GM10248 (cell line): ENCODE measurements around the gene APPL2.
"Not testable (repeated sequence)": the region's sequence is repeated elsewhere in the genome, so short reads cannot be mapped to it uniquely, and the experiment has no call there.

Experiments used
- CTCF ChIA-PET: fragments of 300-600 bp; sonication (Branson Sonifier 250); formaldehyde crosslinking; extraction: SDS; loops from one replicate; lab custom pipeline; 2021; ENCODE audit warnings: antibody characterized with exemption; lab: Yijun Ruan, JAX
- POLR2A ChIA-PET: fragments of 350-650 bp; sonication (Branson Sonifier 250); formaldehyde crosslinking; extraction: SDS; loops from one replicate; lab custom pipeline; 2020; ENCODE audit warnings: antibody characterized with exemption; lab: Yijun Ruan, JAX
- DNase-seq: peaks from one replicate; pipeline ENCODE4 v3.0.0; 2012; ENCODE audit errors: extremely low spot score
- TF ChIP-seq, protein P1 (sequence below): IDR thresholded peaks from 2 replicates; pipeline ENCODE4 v1.5.1; 2012; ENCODE audit warnings: mild to moderate bottlenecking, low read depth; ENCODE audit errors: extremely low read depth, missing control alignments, control extremely low read depth

Gene APPL2

DNA sequence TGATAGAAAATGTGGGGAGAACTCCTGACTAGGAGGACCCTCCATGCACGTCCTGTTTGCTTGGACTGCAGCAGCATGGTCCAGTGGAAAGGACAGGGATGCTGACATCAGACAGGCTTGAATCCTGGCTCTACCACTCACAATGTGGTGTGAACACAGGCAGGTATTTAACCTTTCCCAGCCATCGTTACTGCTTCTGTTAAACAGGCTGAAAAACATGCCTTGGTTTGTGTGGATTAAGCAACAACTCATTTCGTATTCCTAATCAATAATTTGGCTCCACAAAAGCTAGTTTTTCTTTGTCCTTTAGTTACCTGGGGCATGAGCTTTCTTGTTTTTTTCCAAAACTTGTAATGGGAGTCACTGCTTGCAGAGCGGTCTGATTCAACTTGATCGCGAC lies 41.0 kb downstream of the APPL2 start:
- no peak for DNase-seq
- POLR2A ChIA-PET, result no interaction called here
- TF ChIP-seq, protein P1, sequence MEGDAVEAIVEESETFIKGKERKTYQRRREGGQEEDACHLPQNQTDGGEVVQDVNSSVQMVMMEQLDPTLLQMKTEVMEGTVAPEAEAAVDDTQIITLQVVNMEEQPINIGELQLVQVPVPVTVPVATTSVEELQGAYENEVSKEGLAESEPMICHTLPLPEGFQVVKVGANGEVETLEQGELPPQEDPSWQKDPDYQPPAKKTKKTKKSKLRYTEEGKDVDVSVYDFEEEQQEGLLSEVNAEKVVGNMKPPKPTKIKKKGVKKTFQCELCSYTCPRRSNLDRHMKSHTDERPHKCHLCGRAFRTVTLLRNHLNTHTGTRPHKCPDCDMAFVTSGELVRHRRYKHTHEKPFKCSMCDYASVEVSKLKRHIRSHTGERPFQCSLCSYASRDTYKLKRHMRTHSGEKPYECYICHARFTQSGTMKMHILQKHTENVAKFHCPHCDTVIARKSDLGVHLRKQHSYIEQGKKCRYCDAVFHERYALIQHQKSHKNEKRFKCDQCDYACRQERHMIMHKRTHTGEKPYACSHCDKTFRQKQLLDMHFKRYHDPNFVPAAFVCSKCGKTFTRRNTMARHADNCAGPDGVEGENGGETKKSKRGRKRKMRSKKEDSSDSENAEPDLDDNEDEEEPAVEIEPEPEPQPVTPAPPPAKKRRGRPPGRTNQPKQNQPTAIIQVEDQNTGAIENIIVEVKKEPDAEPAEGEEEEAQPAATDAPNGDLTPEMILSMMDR, result no peak
- CTCF ChIA-PET, result no interaction called here

DNA sequence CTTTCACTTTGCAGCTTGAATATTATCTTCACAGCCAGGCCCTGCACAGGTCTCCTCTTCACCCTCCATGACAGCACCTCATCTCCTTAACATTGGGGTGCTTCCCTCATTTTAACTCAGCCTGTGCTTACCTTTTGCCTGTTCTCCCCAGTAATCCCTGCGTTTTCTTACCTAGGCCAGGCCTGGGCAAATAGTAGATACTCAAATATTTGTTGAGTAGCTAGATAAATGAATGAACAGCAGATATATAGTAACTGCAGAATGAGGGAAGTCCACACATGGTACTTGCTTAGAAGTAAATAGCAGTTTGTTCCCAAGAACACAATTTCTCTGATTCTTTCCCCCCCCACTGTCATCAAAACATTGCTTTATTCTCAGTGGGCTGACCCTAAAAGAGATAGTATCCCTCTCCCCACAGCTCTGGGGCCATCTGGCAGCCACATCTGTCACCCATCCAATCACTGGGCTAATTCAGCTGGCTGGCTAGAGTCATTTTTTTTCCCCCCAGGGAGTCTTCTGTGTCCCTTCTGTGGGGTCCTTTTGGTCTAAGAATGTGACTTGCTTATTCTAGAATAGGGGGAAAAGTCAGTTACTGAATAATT lies 43.2 kb downstream of the APPL2 start:
- TF ChIP-seq, protein P1, result no peak
- ChIA-PET POLR2A (interaction anchor here (0.6 kb wide), 1 partner anchor 19 kb away, joined by 3 read pairs; no protein-coding TSS in a partner anchor), CTCF (no interaction called here)
- no peak for DNase-seq

DNA sequence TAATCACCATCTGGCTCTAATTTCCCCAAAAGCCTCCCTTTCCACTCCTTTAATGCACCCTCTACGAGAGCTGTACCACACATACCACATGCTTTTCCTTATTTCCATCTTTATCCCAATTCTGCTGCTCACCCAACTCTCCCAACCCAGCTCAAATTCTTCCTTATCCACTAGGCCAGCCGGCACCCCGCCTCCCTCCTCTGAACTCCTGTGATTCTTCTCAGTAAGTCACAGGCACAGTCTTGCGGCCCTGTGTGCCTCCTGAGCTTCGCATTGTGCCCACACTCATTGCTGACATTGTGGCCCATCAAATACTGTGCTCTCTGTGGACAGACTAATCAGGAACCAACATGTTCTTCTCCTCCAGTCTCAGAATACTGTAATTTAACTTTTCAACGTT lies 45.4 kb downstream of the APPL2 start:
- no peak for DNase-seq
- TF ChIP-seq, protein P1, result no peak
- ChIA-PET CTCF (interaction anchor here (1.0 to 1.5 kb wide), 2 partner anchors 19 to 45 kb away, joined by 3 to 4 read pairs; partner anchors contain the start of gene APPL2), POLR2A (no interaction called here)

DNA sequence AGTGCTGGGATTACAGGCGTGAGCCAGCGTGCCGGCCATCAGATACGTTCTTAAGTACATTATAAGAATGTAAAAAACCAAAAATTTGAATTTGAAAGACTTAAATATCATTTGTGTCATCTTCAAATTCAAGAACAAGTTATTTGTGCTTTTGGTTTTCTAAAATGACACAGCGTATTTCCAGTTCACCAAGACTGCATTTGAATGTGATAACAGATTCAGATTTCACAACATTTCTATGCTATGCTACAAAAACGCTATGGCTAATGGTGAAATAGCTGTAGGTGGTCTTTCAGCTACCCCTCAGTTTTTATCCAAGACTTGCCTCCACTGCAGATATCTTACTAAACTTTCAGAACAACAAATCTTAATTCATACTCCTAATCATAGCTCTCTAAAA lies 46.7 kb downstream of the APPL2 start:
- CTCF ChIA-PET, result interaction anchor here (1.5 kb wide), 1 partner anchor 18 kb away, joined by 4 read pairs; no protein-coding TSS in a partner anchor
- POLR2A ChIA-PET, result no interaction called here
- TF ChIP-seq, protein P1, result no peak
- DNase-seq, result no peak

DNA sequence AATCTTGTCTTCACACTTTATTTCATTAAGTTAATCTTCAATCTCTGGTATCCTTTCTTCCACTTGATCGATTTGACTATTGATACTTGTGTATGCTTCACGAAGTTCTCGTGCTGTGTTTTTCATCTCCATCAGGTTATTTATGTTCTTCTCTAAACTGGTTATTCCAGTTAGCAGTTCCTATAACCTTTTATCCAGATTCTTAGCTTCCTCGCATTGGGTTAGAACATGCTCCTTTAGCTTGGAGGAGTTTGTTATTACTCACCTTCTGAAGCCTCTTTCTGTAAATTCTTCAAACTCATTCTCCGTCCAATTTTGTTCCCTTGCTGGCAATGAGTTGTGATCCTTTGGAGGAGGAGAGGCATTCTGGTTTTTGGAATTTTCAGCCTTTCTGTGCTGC lies 52.0 kb downstream of the APPL2 start:
- POLR2A ChIA-PET, CTCF ChIA-PET, DNase-seq: not testable (repeated sequence)

DNA sequence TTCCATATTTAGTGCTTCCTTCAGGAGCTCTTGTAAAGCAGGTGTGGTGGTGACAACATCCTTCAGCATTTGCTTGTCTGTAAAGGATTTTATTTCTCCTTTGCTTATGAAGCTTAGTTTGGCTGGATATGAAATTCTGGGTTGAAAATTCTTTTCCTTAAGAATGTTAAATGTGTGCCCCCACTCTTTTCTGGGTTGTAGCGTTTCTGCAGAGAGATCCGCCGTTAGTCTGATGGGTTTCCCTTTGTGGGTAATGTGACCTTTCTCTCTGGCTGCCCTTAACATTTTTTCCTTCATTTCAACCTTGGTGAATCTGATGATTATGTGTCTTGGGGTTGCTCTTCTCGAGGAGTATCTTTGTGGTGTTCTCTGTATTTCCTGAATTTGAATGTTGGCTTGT lies 52.6 kb downstream of the APPL2 start:
- POLR2A ChIA-PET, CTCF ChIA-PET, DNase-seq: not testable (repeated sequence)

DNA sequence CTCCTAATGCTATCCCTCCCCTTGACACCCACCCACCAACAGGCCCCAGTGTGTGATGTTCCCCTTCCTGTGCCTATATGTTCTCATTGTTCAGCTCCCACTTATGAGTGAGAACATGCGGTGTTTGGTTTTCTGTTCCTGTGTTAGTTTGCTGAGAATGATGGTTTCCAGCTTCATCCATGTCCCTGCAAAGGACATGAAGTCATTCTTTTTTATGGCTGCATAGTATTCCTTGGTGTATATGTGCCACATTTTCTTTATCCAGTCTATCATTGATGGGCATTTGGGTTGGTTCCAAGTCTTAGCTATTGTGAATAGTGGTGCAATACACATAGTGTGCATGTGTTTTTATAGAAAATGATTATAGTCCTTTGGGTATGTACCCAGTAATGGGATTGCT lies 56.9 kb downstream of the APPL2 start:
- DNase-seq, POLR2A ChIA-PET, CTCF ChIA-PET: not testable (repeated sequence)

DNA sequence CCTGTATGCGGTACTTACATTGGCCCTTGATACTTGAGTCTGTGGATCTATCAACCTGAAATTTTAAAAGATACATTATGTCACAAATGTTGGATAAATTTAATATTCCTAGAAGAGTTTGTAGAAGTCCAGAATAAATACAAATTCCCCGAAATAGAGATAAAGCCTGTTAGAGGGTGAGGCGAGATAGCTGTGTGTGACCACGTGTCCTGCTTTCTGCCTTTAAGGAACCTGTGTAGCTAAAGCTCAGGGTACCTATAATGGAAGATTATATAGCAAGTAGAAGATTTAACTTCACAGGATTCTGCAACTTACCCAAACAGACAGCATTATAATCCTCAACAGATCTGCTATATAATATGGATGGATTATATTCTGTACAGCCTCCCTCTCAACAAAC lies 58.8 kb downstream of the APPL2 start:
- POLR2A ChIA-PET, result no interaction called here
- TF ChIP-seq, protein P1, result no peak
- DNase-seq, result no peak
- CTCF ChIA-PET, result interaction anchor here (1.1 kb wide), 1 partner anchor 9 kb away, joined by 3 read pairs; no protein-coding TSS in a partner anchor
